GM19468 (cell line): ENCODE data around the gene DUSP2.
"Not testable (repeated sequence)": the region's sequence is repeated elsewhere in the genome, so short reads cannot be mapped to it uniquely, and the experiment has no call there.

Experiments used
- ATAC-seq: cut with Tn5 transposase; IDR thresholded peaks from one replicate; pipeline ENCODE4 v1.9.1; 2021; ENCODE audit warnings: mild to moderate bottlenecking, moderate library complexity, moderate number of reproducible peaks; ENCODE audit not compliant: unreplicated experiment; ENCODE audit errors: extremely low read depth

Gene DUSP2

GRCh38 chr2:96163768-96164429, 18.7 kb upstream of the DUSP2 start:
- ATAC-seq, result peak; percentile 39

GRCh38 chr2:96163415-96163767, 18.2 kb upstream of the DUSP2 start:
- no peak for ATAC-seq

DNA sequence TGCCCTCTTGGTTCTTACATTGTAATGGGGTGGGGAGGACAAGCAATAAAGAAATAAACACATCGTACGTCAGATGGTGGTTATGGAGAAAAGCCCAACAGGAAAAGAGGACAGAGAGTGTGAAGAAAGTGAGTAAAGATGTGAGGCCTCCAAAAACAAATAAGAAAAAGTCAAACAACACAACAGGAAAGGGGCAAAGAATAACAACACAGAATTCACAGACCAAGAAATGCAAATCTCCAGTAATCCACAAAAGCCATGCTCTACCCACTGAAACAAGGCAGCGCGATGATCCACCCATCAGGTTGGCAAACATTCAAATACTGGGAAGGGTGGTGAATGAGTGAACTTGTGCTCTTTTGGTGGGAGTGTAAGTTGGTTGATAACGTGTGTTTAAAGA, 16.7 kb upstream of the DUSP2 start:
- no peak for ATAC-seq

GRCh38 chr2:96160366-96160765, 15.1 kb upstream of the DUSP2 start:
- not testable (repeated sequence) for ATAC-seq

GRCh38 chr2:96159084-96159830, 14.0 kb upstream of the DUSP2 start:
- no peak for ATAC-seq

- ATAC-seq, result no peak
Measured at GRCh38 chr2:96158554-96158940, 13.3 kb upstream of the DUSP2 start.

GRCh38 chr2:96157649-96158553, 12.7 kb upstream of the DUSP2 start:
- ATAC-seq, result no peak

DNA sequence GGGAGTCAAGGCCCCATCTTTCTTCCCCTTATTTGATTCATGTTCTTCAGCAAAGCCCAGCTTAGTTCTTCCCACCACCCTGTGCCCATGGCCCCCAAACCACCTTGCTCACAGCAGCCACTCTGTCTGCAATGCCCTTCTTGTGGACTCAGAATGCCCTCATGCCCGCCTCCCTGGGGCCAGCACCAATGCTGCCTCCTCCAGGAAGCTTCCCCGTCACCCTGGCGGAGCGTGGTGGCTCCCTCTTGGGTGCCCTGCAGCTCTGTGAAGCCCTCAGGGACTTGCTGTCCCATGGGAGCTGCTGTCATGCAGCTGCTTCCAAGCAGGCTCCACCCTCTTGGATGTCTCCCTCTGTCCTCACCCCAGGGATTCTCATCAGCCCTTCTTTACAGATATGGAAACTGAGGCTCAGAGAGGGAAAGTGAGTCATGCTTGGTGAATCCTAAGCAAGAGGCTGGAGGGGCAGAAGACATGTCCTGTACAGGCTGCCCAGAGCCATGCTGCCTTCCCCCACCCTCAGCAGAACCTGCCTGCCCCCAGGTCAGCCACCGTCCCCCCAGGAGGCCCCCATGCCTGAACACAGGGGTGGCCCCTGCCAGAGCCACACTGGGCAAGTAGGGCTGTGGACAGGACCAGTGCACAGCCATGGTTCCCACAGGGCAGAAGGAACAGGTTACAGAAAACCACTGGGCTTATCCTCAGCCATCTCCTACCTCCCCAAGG, 11.8 kb upstream of the DUSP2 start:
- no peak for ATAC-seq

- no peak for ATAC-seq
Measured at GRCh38 chr2:96156011-96156820, 11.0 kb upstream of the DUSP2 start.

DNA sequence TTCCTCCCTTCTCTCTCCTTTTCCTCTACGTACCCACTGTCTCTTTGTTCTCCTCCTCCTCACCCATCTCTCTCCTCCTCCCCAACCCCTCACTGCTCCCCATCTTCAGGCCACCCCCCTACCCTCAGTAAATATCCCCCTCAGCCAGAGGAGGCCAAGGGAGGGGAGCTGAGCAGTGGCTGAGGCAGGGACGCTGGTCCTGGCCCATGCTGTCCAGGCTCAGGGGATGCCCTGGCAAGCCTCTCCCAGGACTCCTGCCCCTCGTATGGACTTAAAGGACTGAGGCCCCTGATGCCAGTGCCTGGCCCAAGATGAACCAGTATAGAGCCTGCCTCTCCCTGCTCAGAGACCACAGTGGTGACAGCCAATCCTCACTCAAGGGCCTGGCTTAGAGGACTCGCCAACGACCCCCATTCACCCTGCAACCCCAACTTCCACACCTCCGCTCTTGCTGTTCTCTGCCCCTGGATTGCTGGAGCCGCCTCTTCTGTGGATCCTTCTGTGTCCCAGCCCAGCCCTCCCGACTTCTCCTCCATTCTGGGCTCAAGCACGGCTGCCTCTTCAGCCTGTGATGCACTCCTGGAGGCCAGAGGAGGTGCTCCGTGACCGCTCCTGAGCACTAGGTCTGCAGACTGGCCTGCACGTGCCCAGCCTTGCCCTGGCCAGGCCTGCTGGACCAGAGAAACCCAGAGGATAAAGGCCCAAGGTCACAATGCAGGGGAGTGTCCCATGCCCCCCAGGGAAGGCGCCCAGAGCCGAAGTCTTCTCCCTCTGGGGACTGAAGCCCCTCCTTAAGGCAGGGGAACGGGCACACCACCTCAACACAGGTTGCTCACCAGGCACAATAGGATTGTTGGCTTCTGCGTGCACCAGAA, 9.5 kb upstream of the DUSP2 start:
- no peak for ATAC-seq

DNA sequence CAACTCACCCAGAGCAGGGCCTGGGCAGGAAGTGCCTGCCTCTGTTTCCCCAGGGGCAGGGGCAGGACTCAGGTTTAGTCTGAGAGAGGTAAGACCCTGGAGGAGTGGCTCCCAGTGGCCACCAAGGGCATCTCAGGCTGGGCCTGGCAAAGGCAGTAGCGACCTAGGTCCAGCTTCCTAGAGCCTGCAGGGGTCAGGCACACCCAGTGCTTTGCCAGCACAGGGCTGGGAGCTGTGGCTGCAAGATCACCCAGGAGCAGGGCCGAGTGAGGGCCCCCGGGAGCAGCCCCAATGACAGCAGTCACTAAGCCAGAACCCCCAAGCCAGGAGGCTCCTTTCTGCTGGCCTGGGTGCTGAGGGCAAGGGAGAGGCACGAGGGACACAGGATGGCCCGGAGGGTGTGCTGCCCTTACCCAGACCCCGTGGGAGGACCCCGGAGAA, 8.8 kb upstream of the DUSP2 start:
- ATAC-seq, result no peak

- no peak for ATAC-seq
Measured at GRCh38 chr2:96153291-96153713, 8.1 kb upstream of the DUSP2 start.

GRCh38 chr2:96152304-96153161, 7.3 kb upstream of the DUSP2 start:
- no peak for ATAC-seq

GRCh38 chr2:96151595-96152303, 6.5 kb upstream of the DUSP2 start:
- ATAC-seq, result no peak

GRCh38 chr2:96150791-96151594, 5.8 kb upstream of the DUSP2 start:
- no peak for ATAC-seq

GRCh38 chr2:96150007-96150640, 4.9 kb upstream of the DUSP2 start:
- no peak for ATAC-seq
